Neural progenitor cell (in vitro differentiated cells): ENCODE measurements around the gene CMTR1. TPM values are rescaled to one million over a fixed set of nuclear protein-coding genes. Genes with fewer than 3 reads are reported as not detected.

Experiments
- DNase-seq: peaks from one replicate; pipeline ENCODE4 v3.0.0-alpha.2; 2016; ENCODE audit warnings: low spot score
- H2AFZ ChIP-seq: fragments of 200-600 bp; sonication (generic); replicated peaks from 2 replicates; pipeline ENCODE4 v1.6.1; 2016; ENCODE audit warnings: antibody characterized with exemption
- H3F3A ChIP-seq: fragments of 200-600 bp; sonication (generic); 2 replicates; pipeline ENCODE4 v1.6.1; 2016; ENCODE audit warnings: antibody characterized with exemption, low read depth
- H3K27ac ChIP-seq: fragments of 200-600 bp; sonication (generic); 2 replicates; pipeline ENCODE4 v1.5.1; 2016; ENCODE audit warnings: mild to moderate bottlenecking
- H3K27me3 ChIP-seq: fragments of 200-600 bp; sonication (generic); 2 replicates; pipeline ENCODE4 v1.6.1; 2016; ENCODE audit warnings: mild to moderate bottlenecking, moderate library complexity
- H3K36me3 ChIP-seq: fragments of 200-600 bp; sonication (generic); 2 replicates; pipeline ENCODE4 v1.5.1; 2016
- H3K4me1 ChIP-seq: fragments of 200-600 bp; sonication (generic); 2 replicates; pipeline ENCODE4 v1.6.1; 2016; ENCODE audit warnings: mixed run types
- H3K4me2 ChIP-seq: fragments of 200-600 bp; sonication (generic); 2 replicates; pipeline ENCODE4 v1.6.1; 2016
- H3K4me3 ChIP-seq: fragments of 200-600 bp; sonication (generic); 2 replicates; pipeline ENCODE4 v1.5.1; 2016
- H3K79me2 ChIP-seq: fragments of 200-600 bp; sonication (generic); 2 replicates; pipeline ENCODE4 v1.6.1; 2016; ENCODE audit warnings: low read depth
- H3K9ac ChIP-seq: fragments of 200-600 bp; sonication (generic); 2 replicates; pipeline ENCODE4 v1.6.1; 2016
- H3K9me3 ChIP-seq: fragments of 200-600 bp; sonication (generic); 2 replicates; pipeline ENCODE4 v1.5.1; 2016; ENCODE audit warnings: low read depth
- H4K20me1 ChIP-seq: fragments of 200-600 bp; sonication (generic); 2 replicates; pipeline ENCODE4 v1.6.1; 2016; ENCODE audit warnings: low read depth
- H3K27ac Mint-ChIP-seq: 3 replicates; pipeline ENCODE4 v1.8.0; 2021; ENCODE audit warnings: mixed read lengths
- H3K27me3 Mint-ChIP-seq: 2 replicates; pipeline ENCODE4 v1.8.0; 2022; ENCODE audit warnings: low read depth, mild to moderate bottlenecking, inconsistent platforms, moderate library complexity, mixed read lengths; ENCODE audit not compliant: insufficient read depth
- H3K36me3 Mint-ChIP-seq: 3 replicates; pipeline ENCODE4 v1.8.0; 2021; ENCODE audit warnings: mixed read lengths
- H3K4me1 Mint-ChIP-seq: 3 replicates; pipeline ENCODE4 v1.8.0; 2021; ENCODE audit warnings: mixed read lengths
- H3K4me3 Mint-ChIP-seq: 3 replicates; pipeline ENCODE4 v1.8.0; 2021; ENCODE audit warnings: mild to moderate bottlenecking, moderate library complexity, mixed read lengths
- H3K9me3 Mint-ChIP-seq: 3 replicates; pipeline ENCODE4 v1.8.0; 2020; ENCODE audit warnings: mixed read lengths
- EZH2 ChIP-seq: fragments of 200-600 bp; sonication (generic); IDR thresholded peaks from 2 replicates; pipeline ENCODE4 v1.6.1; 2017; ENCODE audit warnings: antibody characterized with exemption, mild to moderate bottlenecking, moderate library complexity
- EZH2phosphoT487 ChIP-seq: fragments of 200-600 bp; sonication (generic); IDR thresholded peaks from 2 replicates; pipeline ENCODE4 v1.6.1; 2017; ENCODE audit warnings: antibody characterized with exemption
- total RNA-seq: library from RNA; depleted of rRNA; stranded (reverse); fragments of >200 nt; gene quantifications from 2 replicates; pipeline ENCODE4 v1.2.3, GENCODE V29; 2015; ENCODE audit warnings: low replicate concordance
- TF ChIP-seq, protein P1 (sequence below): fragments of 200-600 bp; sonication (generic); IDR thresholded peaks from 2 replicates; pipeline ENCODE4 v1.5.1; 2017; ENCODE audit warnings: antibody characterized with exemption, mild to moderate bottlenecking

The CMTR1 gene
- total RNA-seq, 1 donor from 2014 or later, result 35.4 TPM

DNA sequence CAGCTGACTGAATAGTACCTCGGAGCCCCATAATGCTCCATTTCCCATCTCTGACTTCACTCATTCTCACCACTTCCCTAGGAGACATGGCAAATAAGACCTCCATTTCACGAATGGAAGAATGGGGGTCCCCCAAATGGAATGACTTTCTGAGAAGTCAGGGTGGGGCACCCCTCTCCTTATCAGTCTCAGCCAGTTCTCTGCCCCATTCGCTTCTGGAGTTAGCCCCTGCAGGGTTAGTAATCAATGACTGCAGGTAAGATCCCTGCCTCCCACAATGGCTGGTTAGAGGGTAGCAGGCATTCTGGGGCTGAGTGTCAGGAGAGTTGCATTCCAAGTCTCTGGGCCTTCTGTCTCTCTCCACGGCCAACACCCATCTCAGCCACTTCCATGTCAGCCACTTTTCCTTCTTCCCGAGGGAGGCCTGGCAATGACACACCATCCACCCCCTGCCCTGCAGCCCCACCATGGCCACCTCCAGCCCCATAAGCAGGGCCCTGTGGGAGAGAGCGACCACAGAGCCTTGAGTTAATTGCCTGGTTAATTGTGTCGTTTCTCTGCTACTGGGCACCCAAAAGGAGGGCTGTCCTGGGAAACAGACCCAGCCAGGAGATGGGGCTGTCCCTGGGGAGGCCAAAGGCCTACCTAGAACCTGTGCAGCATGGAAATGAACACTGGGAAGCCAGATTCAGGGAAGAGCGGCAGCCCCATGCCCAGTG, 53.3 kb downstream of the CMTR1 start:
- H3K9ac ChIP-seq, result no peak overlapping the region
- H3K27ac ChIP-seq, result no peak overlapping the region
- H3K4me3 Mint-ChIP-seq, result no peak overlapping the region
- peaks cover 14% of the 10 kb centered on the region for H3F3A ChIP-seq
- TF ChIP-seq EZH2 (no peak), EZH2phosphoT487 (no peak)
- TF ChIP-seq, protein P1, sequence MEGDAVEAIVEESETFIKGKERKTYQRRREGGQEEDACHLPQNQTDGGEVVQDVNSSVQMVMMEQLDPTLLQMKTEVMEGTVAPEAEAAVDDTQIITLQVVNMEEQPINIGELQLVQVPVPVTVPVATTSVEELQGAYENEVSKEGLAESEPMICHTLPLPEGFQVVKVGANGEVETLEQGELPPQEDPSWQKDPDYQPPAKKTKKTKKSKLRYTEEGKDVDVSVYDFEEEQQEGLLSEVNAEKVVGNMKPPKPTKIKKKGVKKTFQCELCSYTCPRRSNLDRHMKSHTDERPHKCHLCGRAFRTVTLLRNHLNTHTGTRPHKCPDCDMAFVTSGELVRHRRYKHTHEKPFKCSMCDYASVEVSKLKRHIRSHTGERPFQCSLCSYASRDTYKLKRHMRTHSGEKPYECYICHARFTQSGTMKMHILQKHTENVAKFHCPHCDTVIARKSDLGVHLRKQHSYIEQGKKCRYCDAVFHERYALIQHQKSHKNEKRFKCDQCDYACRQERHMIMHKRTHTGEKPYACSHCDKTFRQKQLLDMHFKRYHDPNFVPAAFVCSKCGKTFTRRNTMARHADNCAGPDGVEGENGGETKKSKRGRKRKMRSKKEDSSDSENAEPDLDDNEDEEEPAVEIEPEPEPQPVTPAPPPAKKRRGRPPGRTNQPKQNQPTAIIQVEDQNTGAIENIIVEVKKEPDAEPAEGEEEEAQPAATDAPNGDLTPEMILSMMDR, result no peak
- H3K4me1 ChIP-seq, result peaks cover 44% of the 10 kb centered on the region
- no peak overlapping the region for H3K4me3 ChIP-seq
- no peaks in the 10 kb centered on the region for H3K9me3 ChIP-seq
- no peaks in the 10 kb centered on the region for H3K27me3 ChIP-seq
- H3K9me3 Mint-ChIP-seq, result no peaks in the 10 kb centered on the region
- H4K20me1 ChIP-seq, result peaks cover 35% of the 10 kb centered on the region
- H3K27me3 Mint-ChIP-seq, result peaks cover 5% of the 10 kb centered on the region
- no peak overlapping the region for H2AFZ ChIP-seq
- no peak for DNase-seq
- no peaks in the 10 kb centered on the region for H3K79me2 ChIP-seq
- no peak overlapping the region for H3K27ac Mint-ChIP-seq
- peaks cover 10% of the 10 kb centered on the region for H3K36me3 Mint-ChIP-seq
- H3K4me2 ChIP-seq, result no peak overlapping the region
- H3K4me1 Mint-ChIP-seq, result peaks cover 54% of the 10 kb centered on the region
- H3K36me3 ChIP-seq, result no peaks in the 10 kb centered on the region

DNA sequence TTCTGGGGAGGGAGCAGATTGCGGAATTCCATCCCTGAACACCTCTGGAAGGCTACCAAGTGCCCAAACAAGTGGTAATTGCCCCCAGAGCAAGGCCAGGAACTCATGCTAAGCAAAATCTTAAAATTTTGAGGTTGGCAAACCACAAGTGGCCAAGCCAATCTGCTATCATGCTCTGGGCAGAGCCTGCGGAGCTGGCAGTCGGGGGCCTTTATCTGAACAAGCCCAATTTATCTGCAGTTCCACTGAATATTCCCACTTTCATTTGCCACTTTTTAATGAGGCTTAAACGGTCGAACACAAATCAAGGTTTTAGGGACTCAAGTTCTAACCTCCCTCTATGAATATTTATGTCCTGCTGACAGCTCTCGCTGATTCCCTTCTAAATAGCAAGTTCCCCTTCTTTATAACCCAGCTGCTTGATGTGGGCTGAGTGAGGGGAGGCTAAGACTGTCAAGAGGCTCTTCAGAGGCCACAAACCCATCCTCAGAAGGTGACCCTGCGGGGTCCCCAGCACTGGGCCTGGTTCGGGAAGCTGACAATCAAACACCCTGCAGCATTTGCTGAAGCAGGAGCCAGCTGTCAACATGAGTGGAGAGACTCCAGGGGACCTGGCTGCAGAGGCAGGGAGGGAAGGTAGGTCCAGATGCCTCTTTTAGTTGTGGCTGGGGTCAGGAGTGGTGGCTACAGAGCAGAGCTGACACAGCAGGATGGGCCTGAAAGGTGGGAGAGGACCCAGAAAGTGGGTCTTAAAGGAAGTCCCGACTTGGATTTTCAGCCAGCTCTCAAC, 54.8 kb downstream of the CMTR1 start:
- Histone ChIP-seq H3K27ac (no peak overlapping the region), H3K4me2 (no peak overlapping the region), H3K9me3 (no peaks in the 10 kb centered on the region), H3K36me3 (no peaks in the 10 kb centered on the region), H3K79me2 (no peaks in the 10 kb centered on the region), H4K20me1 (peaks cover 33% of the 10 kb centered on the region), H3K9ac (no peak overlapping the region), H3K4me3 (no peak overlapping the region), H3F3A (peaks cover 5% of the 10 kb centered on the region), H2AFZ (no peak overlapping the region), H3K4me1 (peaks cover 46% of the 10 kb centered on the region), H3K27me3 (no peaks in the 10 kb centered on the region)
- H3K27me3 Mint-ChIP-seq, result peaks cover 5% of the 10 kb centered on the region
- no peak overlapping the region for H3K4me3 Mint-ChIP-seq
- DNase-seq, result no peak
- H3K36me3 Mint-ChIP-seq, result peaks cover 8% of the 10 kb centered on the region
- no peak overlapping the region for H3K27ac Mint-ChIP-seq
- TF ChIP-seq EZH2 (no peak), EZH2phosphoT487 (no peak)
- TF ChIP-seq, protein P1, result no peak
- H3K9me3 Mint-ChIP-seq, result no peaks in the 10 kb centered on the region
- peaks cover 54% of the 10 kb centered on the region for H3K4me1 Mint-ChIP-seq

DNA sequence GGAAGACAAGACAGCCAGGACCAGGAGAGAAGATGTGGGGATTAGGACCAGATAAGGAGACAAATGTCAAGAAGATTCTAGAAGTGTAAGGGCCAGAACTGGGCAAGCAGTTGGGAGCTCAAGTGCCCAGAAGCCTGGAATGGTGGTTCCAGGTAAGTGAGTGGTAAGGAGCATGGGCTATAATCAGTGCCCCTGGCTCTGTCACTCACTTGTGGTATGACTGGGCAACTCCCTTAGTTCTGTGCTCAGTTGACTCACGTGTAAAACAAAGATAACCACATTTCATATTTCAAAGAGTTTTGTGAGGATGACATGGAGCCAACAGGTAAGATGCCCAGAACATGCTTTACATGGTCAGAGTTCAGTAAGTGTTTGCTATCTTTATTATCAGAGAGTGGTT, 55.5 kb downstream of the CMTR1 start:
- Histone ChIP-seq H3K9ac (no peak overlapping the region), H3K27ac (no peak overlapping the region), H3K4me3 (no peak overlapping the region), H3K36me3 (no peaks in the 10 kb centered on the region), H3K27me3 (no peaks in the 10 kb centered on the region), H2AFZ (no peak overlapping the region), H3K9me3 (no peaks in the 10 kb centered on the region), H3K79me2 (no peaks in the 10 kb centered on the region), H3K4me2 (no peak overlapping the region), H3F3A (peaks cover 5% of the 10 kb centered on the region), H3K4me1 (peaks cover 53% of the 10 kb centered on the region), H4K20me1 (peaks cover 30% of the 10 kb centered on the region)
- Mint-ChIP-seq H3K27ac (no peak overlapping the region), H3K9me3 (no peaks in the 10 kb centered on the region), H3K27me3 (peaks cover 5% of the 10 kb centered on the region), H3K36me3 (peaks cover 6% of the 10 kb centered on the region), H3K4me3 (no peak overlapping the region), H3K4me1 (peaks cover 55% of the 10 kb centered on the region)
- DNase-seq, result no peak
- TF ChIP-seq EZH2 (no peak), EZH2phosphoT487 (no peak)
- TF ChIP-seq, protein P1, result no peak
